Muscle layer of colon (tissue), 2 donors: ENCODE data around the gene PTPRR.

ENCODE experiments used
- H3K27ac ChIP-seq: one replicate; pipeline ENCODE4 v1.7.0; 2013; ENCODE audit warnings: low read depth, mild to moderate bottlenecking, low read length, moderate library complexity
- H3K27me3 ChIP-seq, 2 donors: one replicate each; pipeline ENCODE4 v1.7.0; 2013; ENCODE audit warnings: low read length in 2 of 2, mild to moderate bottlenecking in 2 of 2; ENCODE audit not compliant: insufficient read depth in 2 of 2, control insufficient read depth in 1 of 2
- H3K36me3 ChIP-seq: one replicate; pipeline ENCODE4 v1.7.0; 2013; ENCODE audit warnings: mild to moderate bottlenecking, low read length; ENCODE audit not compliant: insufficient read depth
- H3K4me1 ChIP-seq: one replicate; pipeline ENCODE4 v1.7.0; 2013; ENCODE audit warnings: mild to moderate bottlenecking, low read length; ENCODE audit not compliant: insufficient read depth
- H3K4me3 ChIP-seq, 2 donors: one replicate each; pipeline ENCODE4 v1.7.0; 2013; ENCODE audit warnings: low read length in 2 of 2, low read depth in 1 of 2, mild to moderate bottlenecking in 1 of 2, moderate library complexity in 1 of 2
- H3K9ac ChIP-seq: one replicate; pipeline ENCODE4 v1.7.0; 2013; ENCODE audit warnings: low read length
- H3K9me3 ChIP-seq: one replicate; pipeline ENCODE4 v1.7.0; 2013; ENCODE audit warnings: mild to moderate bottlenecking, low read length
- donor health status: abdominal sarcoma.
- donor health status: Adenocarcinoma of cecum.

Gene PTPRR

GRCh38 chr12:70711831-70712230, 208.7 kb downstream of the PTPRR start:
- Histone ChIP-seq H3K4me3 (no peak overlapping the region), H3K9ac (no peak overlapping the region), H3K27me3 (no peaks in the 10 kb centered on the region), H3K9me3 (no peaks in the 10 kb centered on the region), H3K4me1 (no peaks in the 10 kb centered on the region), H3K36me3 (no peaks in the 10 kb centered on the region), H3K27ac (no peak overlapping the region)

GRCh38 chr12:70709022-70709421, 211.5 kb downstream of the PTPRR start:
- Histone ChIP-seq H3K27me3 (no peaks in the 10 kb centered on the region), H3K27ac (no peak overlapping the region), H3K9me3 (no peaks in the 10 kb centered on the region), H3K9ac (no peak overlapping the region), H3K4me3 (no peak overlapping the region), H3K36me3 (no peaks in the 10 kb centered on the region), H3K4me1 (no peaks in the 10 kb centered on the region)

GRCh38 chr12:70706611-70707010, 213.9 kb downstream of the PTPRR start:
- no peak overlapping the region for H3K27ac ChIP-seq
- no peaks in the 10 kb centered on the region for H3K36me3 ChIP-seq
- no peak overlapping the region for H3K4me3 ChIP-seq
- H3K9me3 ChIP-seq, result no peaks in the 10 kb centered on the region
- no peaks in the 10 kb centered on the region for H3K4me1 ChIP-seq
- no peak overlapping the region for H3K9ac ChIP-seq
- no peaks in the 10 kb centered on the region for H3K27me3 ChIP-seq

GRCh38 chr12:70698345-70698744, 222.2 kb downstream of the PTPRR start:
- Histone ChIP-seq H3K9me3 (no peaks in the 10 kb centered on the region), H3K36me3 (no peaks in the 10 kb centered on the region), H3K9ac (no peak overlapping the region), H3K27me3 (no peaks in the 10 kb centered on the region), H3K4me3 (no peak overlapping the region), H3K4me1 (no peaks in the 10 kb centered on the region), H3K27ac (no peak overlapping the region)

GRCh38 chr12:70695361-70696023, 225.0 kb downstream of the PTPRR start:
- Histone ChIP-seq H3K4me1 (no peaks in the 10 kb centered on the region), H3K36me3 (no peaks in the 10 kb centered on the region), H3K9ac (no peak overlapping the region), H3K27ac (no peak overlapping the region), H3K27me3 (no peaks in the 10 kb centered on the region), H3K9me3 (no peaks in the 10 kb centered on the region), H3K4me3 (no peak overlapping the region)

GRCh38 chr12:70692681-70693288, 227.8 kb downstream of the PTPRR start:
- H3K36me3 ChIP-seq, result no peaks in the 10 kb centered on the region
- H3K27ac ChIP-seq, result no peak overlapping the region
- no peaks in the 10 kb centered on the region for H3K27me3 ChIP-seq
- no peaks in the 10 kb centered on the region for H3K4me1 ChIP-seq
- H3K4me3 ChIP-seq, result no peak overlapping the region
- H3K9me3 ChIP-seq, result no peaks in the 10 kb centered on the region
- no peak overlapping the region for H3K9ac ChIP-seq

- H3K9me3 ChIP-seq, result no peaks in the 10 kb centered on the region
- H3K36me3 ChIP-seq, result no peaks in the 10 kb centered on the region
- H3K27ac ChIP-seq, result no peak overlapping the region
- H3K27me3 ChIP-seq, result no peaks in the 10 kb centered on the region
- no peak overlapping the region for H3K9ac ChIP-seq
- H3K4me3 ChIP-seq, result no peak overlapping the region
- no peaks in the 10 kb centered on the region for H3K4me1 ChIP-seq
Measured at GRCh38 chr12:70691018-70691672, 229.4 kb downstream of the PTPRR start.

GRCh38 chr12:70686907-70687306, 233.6 kb downstream of the PTPRR start:
- Histone ChIP-seq H3K9me3 (no peaks in the 10 kb centered on the region), H3K27ac (no peak overlapping the region), H3K4me3 (no peak overlapping the region), H3K27me3 (no peaks in the 10 kb centered on the region), H3K36me3 (no peaks in the 10 kb centered on the region), H3K9ac (no peak overlapping the region), H3K4me1 (no peaks in the 10 kb centered on the region)

- Histone ChIP-seq H3K27ac (no peak overlapping the region), H3K9me3 (no peaks in the 10 kb centered on the region), H3K4me1 (no peaks in the 10 kb centered on the region), H3K27me3 (no peaks in the 10 kb centered on the region), H3K36me3 (no peaks in the 10 kb centered on the region), H3K4me3 (no peak overlapping the region), H3K9ac (no peak overlapping the region)
Measured at GRCh38 chr12:70686299-70686698, 234.2 kb downstream of the PTPRR start.

- H3K4me1 ChIP-seq, result no peaks in the 10 kb centered on the region
- H3K9ac ChIP-seq, result no peak overlapping the region
- H3K27me3 ChIP-seq, result no peaks in the 10 kb centered on the region
- H3K27ac ChIP-seq, result no peak overlapping the region
- H3K9me3 ChIP-seq, result no peaks in the 10 kb centered on the region
- H3K36me3 ChIP-seq, result no peaks in the 10 kb centered on the region
- H3K4me3 ChIP-seq, result no peak overlapping the region
Measured at GRCh38 chr12:70683976-70684375, 236.6 kb downstream of the PTPRR start.

GRCh38 chr12:70671698-70672097, 248.8 kb downstream of the PTPRR start:
- Histone ChIP-seq H3K27me3 (no peaks in the 10 kb centered on the region), H3K9me3 (no peaks in the 10 kb centered on the region), H3K27ac (no peak overlapping the region), H3K4me3 (no peak overlapping the region), H3K4me1 (no peaks in the 10 kb centered on the region), H3K36me3 (no peaks in the 10 kb centered on the region), H3K9ac (no peak overlapping the region)

- no peak overlapping the region for H3K27ac ChIP-seq
- no peak overlapping the region for H3K4me3 ChIP-seq
- H3K9me3 ChIP-seq, result no peaks in the 10 kb centered on the region
- no peaks in the 10 kb centered on the region for H3K4me1 ChIP-seq
- no peak overlapping the region for H3K9ac ChIP-seq
- no peaks in the 10 kb centered on the region for H3K27me3 ChIP-seq
- no peaks in the 10 kb centered on the region for H3K36me3 ChIP-seq
Measured at GRCh38 chr12:70670948-70671347, 249.6 kb downstream of the PTPRR start.
